SIG-M5 treated with dmso at 0.1 percent for 504 hours (cell line): ENCODE results near the gene ZNF436.
A peak's percentile ranks its signal among the peaks of the same experiment; 100 is the strongest.
"Not testable (repeated sequence)": the region's sequence is repeated elsewhere in the genome, so short reads cannot be mapped to it uniquely, and the experiment has no call there.

ENCODE experiments used
- DNase-seq: peaks from one replicate; lab custom pipeline; 2025; ENCODE audit not compliant: unreplicated experiment; lab: John Stamatoyannopoulos, UW

Gene ZNF436

GRCh38 chr1:23393706-23394105, 24.1 kb upstream of the ZNF436 start:
- no peak for DNase-seq

GRCh38 chr1:23392125-23392855, 22.7 kb upstream of the ZNF436 start:
- DNase-seq, result no peak

DNA sequence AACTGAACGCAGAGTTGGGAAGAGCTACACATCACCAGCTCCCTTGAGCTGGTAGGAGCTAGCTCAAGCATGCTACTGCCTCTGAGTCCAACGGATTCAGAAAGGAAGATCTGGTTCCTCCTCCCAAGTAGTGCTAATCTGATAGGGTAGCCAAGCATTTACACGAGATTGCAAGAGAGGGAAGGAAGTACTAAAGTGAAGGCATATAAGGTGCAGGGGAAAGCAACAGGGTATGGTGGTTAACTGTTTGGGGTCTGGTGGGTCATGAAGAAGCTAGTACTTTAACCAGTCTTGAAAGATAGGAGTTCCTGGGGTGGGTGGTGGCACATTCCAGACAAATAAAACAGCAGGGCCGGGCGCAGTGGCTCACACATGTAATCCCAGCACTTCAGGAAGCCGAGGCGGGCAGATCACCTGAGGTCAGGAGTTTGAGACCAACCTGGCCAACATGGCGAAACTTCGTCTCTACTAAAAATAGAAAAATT, 20.2 kb upstream of the ZNF436 start:
- peak; percentile 12 for DNase-seq

GRCh38 chr1:23387494-23387893, 17.9 kb upstream of the ZNF436 start:
- no peak for DNase-seq

DNA sequence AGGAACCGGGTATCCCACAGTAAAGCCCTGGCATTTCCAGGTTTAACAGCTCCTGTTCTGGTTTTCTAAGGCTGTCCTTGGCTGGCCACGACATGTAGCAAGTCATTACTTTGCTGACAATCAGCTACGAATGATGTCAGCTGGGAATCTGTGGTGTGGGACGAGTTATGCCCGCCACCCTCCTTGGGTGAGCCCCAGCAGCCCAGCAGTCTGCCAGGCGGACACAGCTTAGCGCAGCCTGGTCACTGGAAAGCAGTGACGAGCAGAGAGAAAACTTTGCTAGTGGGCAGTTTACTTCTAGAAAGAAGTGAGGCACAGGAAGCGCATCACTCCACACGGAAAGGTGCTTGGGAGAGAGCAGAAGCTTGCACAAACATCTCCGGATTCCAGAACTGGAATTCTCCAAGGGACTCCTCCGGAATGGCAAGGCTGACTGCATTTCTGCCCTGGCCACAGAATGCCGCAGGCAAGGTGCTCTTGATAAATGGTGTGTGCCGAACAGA, 15.5 kb upstream of the ZNF436 start:
- DNase-seq, result no peak

GRCh38 chr1:23384312-23385058, 14.8 kb upstream of the ZNF436 start:
- DNase-seq, result no peak

GRCh38 chr1:23383577-23384311, 14.1 kb upstream of the ZNF436 start:
- no peak for DNase-seq

DNA sequence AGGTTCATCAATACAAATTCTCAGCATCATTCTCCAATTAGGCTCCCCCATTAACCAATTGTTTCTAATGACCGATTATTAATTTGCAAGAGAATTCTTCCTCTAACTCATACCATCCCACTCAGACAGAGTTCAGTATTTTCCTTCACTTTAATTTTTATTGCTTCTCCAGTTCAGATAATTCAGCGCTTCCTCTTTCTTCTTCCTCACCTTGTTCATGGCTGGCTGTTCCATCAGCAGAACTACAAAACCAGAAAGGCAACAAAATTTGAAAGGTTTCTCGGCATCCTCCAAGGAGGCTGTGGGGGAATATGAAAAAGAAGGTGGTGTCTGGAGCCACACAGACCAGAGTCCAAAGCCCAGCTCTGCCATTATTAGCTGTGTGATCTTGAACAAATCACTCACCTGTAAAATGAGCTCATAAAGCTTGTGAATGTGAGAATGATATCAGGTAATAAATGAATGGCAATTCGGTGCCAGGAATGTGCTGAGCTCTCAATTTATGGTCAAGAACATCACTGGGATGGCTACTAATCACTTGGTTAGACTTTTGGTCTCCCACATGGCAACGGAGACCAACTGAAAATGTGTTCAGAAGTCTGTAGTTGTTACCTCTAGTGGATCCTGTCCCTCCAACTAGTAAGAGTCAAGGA, 11.7 kb upstream of the ZNF436 start:
- DNase-seq, result no peak

GRCh38 chr1:23380719-23381118, 11.1 kb upstream of the ZNF436 start:
- DNase-seq, result no peak

- DNase-seq, result not testable (repeated sequence)
These were observed 10.6 kb upstream of the ZNF436 start for GRCh38 chr1:23380236-23380635.

DNA sequence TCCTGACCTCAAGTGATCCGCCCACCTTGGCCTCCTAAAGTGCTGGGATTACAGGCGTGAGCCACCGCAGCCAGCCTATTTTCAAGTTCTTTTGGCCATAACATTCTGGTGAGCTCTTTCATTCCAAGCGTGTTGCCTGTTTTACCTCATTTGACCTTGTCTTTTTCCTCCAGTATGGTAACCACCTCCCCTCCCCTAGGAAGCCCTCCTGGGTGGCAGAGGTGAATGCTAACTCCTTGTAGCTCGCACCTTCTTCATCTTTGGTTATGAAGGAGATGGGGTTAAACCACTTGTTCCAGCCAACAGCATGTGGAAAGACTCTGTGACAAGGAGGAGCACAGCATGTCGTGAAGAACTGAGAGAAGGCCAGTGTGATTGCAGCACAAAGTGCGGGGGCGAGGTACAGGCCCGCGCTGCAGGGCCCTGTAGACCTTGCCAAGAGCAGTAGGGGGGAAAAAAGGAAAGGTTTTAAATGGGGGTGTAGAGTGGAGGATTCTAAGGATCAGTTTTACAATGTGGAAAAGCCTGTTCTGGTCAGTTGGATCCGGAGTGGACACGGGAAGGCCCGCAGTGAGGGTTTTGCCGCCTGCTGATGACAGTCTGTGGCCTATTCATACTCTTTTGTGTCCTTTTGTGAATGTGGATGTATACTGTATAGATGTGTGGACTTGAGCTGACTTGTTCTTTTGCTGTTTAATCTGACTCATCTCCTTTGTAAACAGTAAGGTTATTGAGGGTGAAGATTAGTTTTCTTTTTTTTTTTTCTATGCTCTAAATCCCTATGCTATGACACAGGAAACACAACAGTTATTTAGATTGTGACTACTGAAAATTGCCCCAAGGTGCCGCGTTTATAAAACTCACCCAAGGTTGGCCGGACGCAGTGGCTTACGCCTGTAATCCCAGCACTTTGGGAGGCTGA, 7.5 kb upstream of the ZNF436 start:
- no peak for DNase-seq

GRCh38 chr1:23374079-23374735, 4.6 kb upstream of the ZNF436 start:
- DNase-seq, result not testable (repeated sequence)

DNA sequence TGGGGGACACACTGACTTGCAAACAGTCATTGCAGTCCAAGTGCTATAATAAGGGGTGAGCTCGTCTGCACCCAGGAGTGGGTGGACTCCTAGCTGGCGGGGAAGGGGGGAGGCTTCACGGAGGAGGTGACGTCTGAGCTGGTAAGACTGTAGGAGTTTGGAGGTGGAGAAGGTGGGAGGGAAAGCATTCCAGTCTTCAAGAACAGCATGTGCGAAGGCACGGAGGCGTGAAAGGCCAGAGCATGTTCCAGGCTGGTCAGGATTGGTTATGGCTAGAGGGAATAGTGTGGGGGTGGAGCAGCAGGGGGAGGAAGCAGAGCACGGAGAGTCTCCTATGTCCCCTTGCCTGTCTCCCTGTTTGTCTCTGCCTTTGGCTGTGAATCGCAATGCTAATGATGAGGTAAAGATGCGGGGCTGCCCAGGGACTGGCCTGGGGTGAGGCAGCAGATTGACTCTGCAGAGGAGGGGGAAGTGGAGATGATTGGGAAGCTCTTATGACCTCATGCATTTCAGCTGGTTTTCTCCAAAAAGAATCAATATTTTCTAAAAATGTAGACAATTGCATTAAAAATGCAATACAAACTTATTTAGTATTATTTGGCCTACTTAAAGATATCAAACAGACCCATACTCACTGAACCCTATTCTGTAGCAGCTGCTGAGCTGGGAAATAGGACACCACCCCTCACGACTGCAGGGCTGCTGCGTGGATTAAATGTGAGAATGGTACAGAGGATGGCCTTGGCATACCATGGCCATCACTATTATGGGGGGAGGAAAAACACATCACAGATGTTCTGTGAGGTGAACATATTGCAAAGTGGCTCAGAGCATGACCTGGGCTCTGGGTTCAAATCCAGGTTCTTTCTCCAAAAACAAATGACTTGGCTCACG, 2.6 kb upstream of the ZNF436 start:
- DNase-seq, result no peak

DNA sequence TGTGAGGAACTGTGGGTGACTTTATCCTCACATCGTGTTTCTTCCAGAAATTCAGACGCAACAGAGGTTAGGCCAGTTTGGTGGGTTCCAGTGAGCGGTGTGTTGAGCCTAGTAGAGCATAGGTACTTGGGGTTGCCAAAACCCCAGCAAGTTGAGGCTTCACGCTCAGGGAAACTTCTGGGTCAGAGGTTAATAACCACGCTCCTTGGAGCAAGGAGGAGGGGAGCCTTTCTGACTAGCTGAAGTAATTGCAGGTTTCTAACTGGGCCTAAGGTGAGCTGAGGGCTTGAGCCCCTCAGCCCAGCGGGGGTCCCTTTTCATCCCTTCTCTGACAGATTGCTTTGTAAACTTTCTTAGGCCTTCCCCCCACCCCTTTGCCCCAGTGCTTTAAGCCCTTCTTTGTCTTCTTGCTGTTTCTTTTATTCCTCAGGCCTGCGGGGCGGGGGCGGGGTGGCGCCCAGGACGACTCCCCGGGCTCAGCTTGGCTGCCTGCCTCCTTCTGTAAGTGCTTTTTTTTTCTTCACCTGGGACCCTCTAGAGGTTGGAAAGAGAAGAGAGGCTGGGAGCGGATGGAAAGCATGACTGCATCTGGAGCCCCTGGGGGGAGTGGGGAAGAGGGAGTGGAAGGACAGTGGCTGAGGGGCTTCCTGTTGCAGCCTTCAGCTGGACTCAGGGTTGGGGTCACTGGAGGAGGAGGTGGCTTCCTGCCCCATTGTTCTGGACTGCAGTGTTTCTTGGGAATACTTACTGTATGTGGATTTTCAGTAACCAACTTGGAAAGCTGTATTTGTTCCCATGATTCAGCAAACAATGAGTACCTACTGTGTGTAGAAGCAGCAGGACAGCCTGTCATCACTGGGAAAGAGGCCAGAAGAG, 1.3 kb upstream of the ZNF436 start:
- no peak for DNase-seq

DNA sequence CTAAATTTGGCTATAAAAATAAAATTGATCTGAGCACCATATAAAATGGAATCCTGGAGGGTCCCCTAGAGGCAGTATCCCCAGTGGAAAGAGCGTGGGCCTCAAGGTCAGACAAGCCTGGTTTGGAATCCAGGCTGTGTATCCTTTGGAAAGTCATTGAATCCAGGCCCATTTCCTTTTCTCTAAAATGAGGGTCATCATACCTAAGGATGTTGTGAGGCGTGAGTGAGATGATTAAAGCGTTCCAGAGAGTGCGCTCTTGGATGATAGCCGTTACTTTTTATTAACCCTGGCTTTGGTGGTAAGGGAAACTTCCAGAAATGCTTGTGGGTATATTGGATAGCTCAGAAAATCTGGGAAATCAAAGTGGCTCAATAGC, 683 bp upstream of the ZNF436 start:
- DNase-seq, result no peak

GRCh38 chr1:23368562-23369334, 888 bp downstream of the ZNF436 start:
- peak; percentile 78 for DNase-seq
